Upper lobe of right lung (tissue), 1 donor: ENCODE data around the gene DSCAM. TPM values are rescaled to one million over a fixed set of nuclear protein-coding genes. Genes with fewer than 3 reads are reported as not detected.

Experiments
- ATAC-seq: fragments of 200-7000 bp; cut with Tn5 transposase; one replicate; pipeline ENCODE4 v1.9.1; 2020; ENCODE audit warnings: mild to moderate bottlenecking, moderate library complexity
- DNase-seq: peaks from one replicate; pipeline ENCODE4 v3.0.0-alpha.2; 2020
- H3K27ac ChIP-seq: fragments of 200-600 bp; one replicate; pipeline ENCODE4 v1.8.0; 2022
- H3K27me3 ChIP-seq: fragments of 200-600 bp; one replicate; pipeline ENCODE4 v1.8.0; 2022; ENCODE audit warnings: mild to moderate bottlenecking
- H3K36me3 ChIP-seq: fragments of 200-600 bp; one replicate; pipeline ENCODE4 v1.8.0; 2022
- H3K4me1 ChIP-seq: fragments of 200-600 bp; one replicate; pipeline ENCODE4 v1.8.0; 2022
- H3K4me3 ChIP-seq: fragments of 200-600 bp; one replicate; pipeline ENCODE4 v1.8.0; 2022; ENCODE audit warnings: mild to moderate bottlenecking
- H3K9me3 ChIP-seq: fragments of 200-600 bp; one replicate; pipeline ENCODE4 v1.8.0; 2022
- CTCF ChIP-seq: fragments of 200-600 bp; IDR thresholded peaks from one replicate; pipeline ENCODE4 v1.8.0; 2022; ENCODE audit warnings: antibody characterized with exemption
- intact Hi-C: fragments of 100-400 bp; cut with DNase I; formaldehyde crosslinking; loops from one replicate; pipeline ENCODE4 v1.11.0; 2022
- total RNA-seq: library from RNA; stranded (reverse); fragmentation: NEBNext Ultra II Directional; extraction: Animal tissue kit (Norgen Biotek cat#: 25700); gene quantifications from one replicate; pipeline ENCODE4 v1.2.1, GENCODE V29; 2021
- donor health status: DM: no; HTN: yes; CAD: no; lungs with severe emphysema.

The DSCAM gene
- total RNA-seq, 1 donor from 2014 or later = not detected

GRCh38 chr21:40356644-40357043 lies 490.3 kb downstream of the DSCAM start:
- intact Hi-C loops = no loop called here
- DNase-seq = no peak
- no peak overlapping the region for H3K27ac ChIP-seq
- H3K4me1 ChIP-seq = no peaks in the 10 kb centered on the region
- no peak for TF ChIP-seq CTCF
- ATAC-seq = no peak
- H3K27me3 ChIP-seq = no peaks in the 10 kb centered on the region
- no peaks in the 10 kb centered on the region for H3K9me3 ChIP-seq
- no peaks in the 10 kb centered on the region for H3K36me3 ChIP-seq
- H3K4me3 ChIP-seq = no peak overlapping the region

- Histone ChIP-seq H3K27ac (no peak overlapping the region), H3K9me3 (no peaks in the 10 kb centered on the region), H3K27me3 (no peaks in the 10 kb centered on the region), H3K4me1 (no peaks in the 10 kb centered on the region), H3K4me3 (no peak overlapping the region), H3K36me3 (no peaks in the 10 kb centered on the region)
- TF ChIP-seq CTCF = no peak
- intact Hi-C loops = no loop called here
- DNase-seq (no peak), ATAC-seq (no peak)
Measured at GRCh38 chr21:40355076-40355475, 491.9 kb downstream of the DSCAM start.

- H3K4me3 ChIP-seq = no peak overlapping the region
- ATAC-seq = no peak
- intact Hi-C loops = no loop called here
Measured at GRCh38 chr21:40351006-40351405, 496.0 kb downstream of the DSCAM start.

GRCh38 chr21:40349591-40349990 lies 497.4 kb downstream of the DSCAM start:
- Histone ChIP-seq H3K4me3 (no peak overlapping the region), H3K27me3 (no peaks in the 10 kb centered on the region), H3K9me3 (no peaks in the 10 kb centered on the region), H3K36me3 (no peaks in the 10 kb centered on the region), H3K27ac (no peak overlapping the region), H3K4me1 (no peaks in the 10 kb centered on the region)
- TF ChIP-seq CTCF = no peak
- ATAC-seq (no peak), DNase-seq (no peak)
- intact Hi-C loops = no loop called here

More at GRCh38 chr21:40351006-40351405, 496.0 kb downstream of the DSCAM start:
- Histone ChIP-seq H3K9me3 (no peaks in the 10 kb centered on the region), H3K36me3 (no peaks in the 10 kb centered on the region), H3K4me1 (no peaks in the 10 kb centered on the region), H3K27ac (no peak overlapping the region), H3K27me3 (no peaks in the 10 kb centered on the region)
- TF ChIP-seq CTCF = no peak
- no peak for DNase-seq

GRCh38 chr21:40345711-40346321 lies 501.1 kb downstream of the DSCAM start:
- Histone ChIP-seq H3K4me3 (no peak overlapping the region), H3K4me1 (no peaks in the 10 kb centered on the region), H3K9me3 (no peaks in the 10 kb centered on the region), H3K27ac (no peak overlapping the region), H3K27me3 (no peaks in the 10 kb centered on the region), H3K36me3 (no peaks in the 10 kb centered on the region)
- TF ChIP-seq CTCF = no peak
- DNase-seq = no peak
- no peak for ATAC-seq
- intact Hi-C loops = no loop called here

- intact Hi-C loops = no loop called here
- TF ChIP-seq CTCF = no peak
- H3K4me1 ChIP-seq = no peaks in the 10 kb centered on the region
Measured at GRCh38 chr21:40340357-40340756, 506.6 kb downstream of the DSCAM start.

More at GRCh38 chr21:40340357-40340756, 506.6 kb downstream of the DSCAM start:
- no peaks in the 10 kb centered on the region for H3K9me3 ChIP-seq
- DNase-seq = no peak
- ATAC-seq = no peak
- H3K36me3 ChIP-seq = no peaks in the 10 kb centered on the region
- H3K27ac ChIP-seq = no peak overlapping the region
- no peaks in the 10 kb centered on the region for H3K27me3 ChIP-seq
- H3K4me3 ChIP-seq = no peak overlapping the region
